Measurements from ENCODE around the gene GMDS. TPM values are rescaled to one million over a fixed set of nuclear protein-coding genes. Genes with fewer than 3 reads are reported as not detected.

Gene GMDS
- total and polyA plus RNA-seq, 2 experiments from 2014 or later: 30.1 to 36.5 TPM

DNA sequence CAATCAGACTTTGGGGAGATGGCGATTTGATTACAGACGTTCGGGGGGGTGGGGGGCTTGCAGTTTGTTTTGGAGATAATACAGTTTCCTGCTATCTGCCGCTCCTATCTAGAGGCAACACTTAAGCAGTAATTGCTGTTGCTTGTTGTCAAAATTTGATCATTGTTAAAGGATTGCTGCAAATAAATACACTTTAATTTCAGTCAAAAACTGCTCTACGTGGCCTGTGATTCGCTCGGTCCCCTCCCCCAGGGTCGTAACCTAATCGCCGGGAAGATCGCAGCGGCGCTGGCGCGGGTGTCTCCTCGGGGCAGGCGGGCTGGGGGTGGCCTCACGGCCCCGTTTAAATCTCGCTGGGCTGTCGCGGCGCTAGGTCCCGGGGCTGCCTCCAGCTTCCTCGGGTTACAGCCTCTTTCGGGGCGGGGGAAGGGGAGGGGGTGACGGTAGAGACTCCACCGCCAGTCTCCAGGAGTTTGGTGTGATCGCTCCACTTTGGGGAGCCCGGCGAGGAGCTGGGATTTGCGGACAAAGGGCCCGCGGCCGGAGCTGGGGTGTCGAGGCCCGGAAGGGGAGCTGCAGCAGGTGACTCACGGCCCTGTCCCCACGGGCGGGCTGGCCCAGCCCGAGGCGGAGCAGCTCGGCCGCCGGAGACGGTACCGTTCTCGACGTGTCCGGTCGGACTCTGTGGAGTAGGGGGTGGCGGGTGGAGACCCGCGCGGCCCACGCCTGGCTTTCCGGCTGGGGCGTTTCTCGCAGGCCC, 631.5 kb downstream of the GMDS start (continued):
- TF ChIP-seq, protein P1, sequence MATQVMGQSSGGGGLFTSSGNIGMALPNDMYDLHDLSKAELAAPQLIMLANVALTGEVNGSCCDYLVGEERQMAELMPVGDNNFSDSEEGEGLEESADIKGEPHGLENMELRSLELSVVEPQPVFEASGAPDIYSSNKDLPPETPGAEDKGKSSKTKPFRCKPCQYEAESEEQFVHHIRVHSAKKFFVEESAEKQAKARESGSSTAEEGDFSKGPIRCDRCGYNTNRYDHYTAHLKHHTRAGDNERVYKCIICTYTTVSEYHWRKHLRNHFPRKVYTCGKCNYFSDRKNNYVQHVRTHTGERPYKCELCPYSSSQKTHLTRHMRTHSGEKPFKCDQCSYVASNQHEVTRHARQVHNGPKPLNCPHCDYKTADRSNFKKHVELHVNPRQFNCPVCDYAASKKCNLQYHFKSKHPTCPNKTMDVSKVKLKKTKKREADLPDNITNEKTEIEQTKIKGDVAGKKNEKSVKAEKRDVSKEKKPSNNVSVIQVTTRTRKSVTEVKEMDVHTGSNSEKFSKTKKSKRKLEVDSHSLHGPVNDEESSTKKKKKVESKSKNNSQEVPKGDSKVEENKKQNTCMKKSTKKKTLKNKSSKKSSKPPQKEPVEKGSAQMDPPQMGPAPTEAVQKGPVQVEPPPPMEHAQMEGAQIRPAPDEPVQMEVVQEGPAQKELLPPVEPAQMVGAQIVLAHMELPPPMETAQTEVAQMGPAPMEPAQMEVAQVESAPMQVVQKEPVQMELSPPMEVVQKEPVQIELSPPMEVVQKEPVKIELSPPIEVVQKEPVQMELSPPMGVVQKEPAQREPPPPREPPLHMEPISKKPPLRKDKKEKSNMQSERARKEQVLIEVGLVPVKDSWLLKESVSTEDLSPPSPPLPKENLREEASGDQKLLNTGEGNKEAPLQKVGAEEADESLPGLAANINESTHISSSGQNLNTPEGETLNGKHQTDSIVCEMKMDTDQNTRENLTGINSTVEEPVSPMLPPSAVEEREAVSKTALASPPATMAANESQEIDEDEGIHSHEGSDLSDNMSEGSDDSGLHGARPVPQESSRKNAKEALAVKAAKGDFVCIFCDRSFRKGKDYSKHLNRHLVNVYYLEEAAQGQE (IDR thresholded peaks at IDR 0.05; ENCODE audit: unreplicated experiment): no peak
- TF ChIP-seq EZH2phosphoT487 (IDR thresholded peaks at IDR 0.05; ENCODE audit: unreplicated experiment) (no peak), NANOG (IDR thresholded peaks at IDR 0.05; ENCODE audit: borderline replicate concordance) (no peak), ZNF331 (CRISPR knock-in tag; IDR thresholded peaks at IDR 0.05; ENCODE audit: low read depth) (no peak), CTCF (conservative IDR thresholded peaks at IDR 0.05; ENCODE audit: low read depth in 2 of 2) (no peak), POLR2AphosphoS5 (IDR thresholded peaks at IDR 0.05; ENCODE audit: low read depth) (no peak)

DNA sequence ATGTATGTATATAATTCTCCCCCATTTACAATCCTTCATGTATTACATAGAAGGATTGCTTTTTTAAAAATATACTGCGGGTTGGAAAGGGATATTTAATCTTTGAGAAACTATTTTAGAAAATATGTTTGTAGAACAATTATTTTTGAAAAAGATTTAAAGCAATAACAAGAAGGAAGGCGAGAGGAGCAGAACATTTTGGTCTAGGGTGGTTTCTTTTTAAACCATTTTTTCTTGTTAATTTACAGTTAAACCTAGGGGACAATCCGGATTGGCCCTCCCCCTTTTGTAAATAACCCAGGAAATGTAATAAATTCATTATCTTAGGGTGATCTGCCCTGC, 632.1 kb downstream of the GMDS start:
- Mint-ChIP-seq H3K27ac (no peak overlapping the region), H3K27me3 (ENCODE audit: insufficient read depth, low read depth, poor library complexity) (peaks cover 81% of the 10 kb centered on the region), H3K36me3 (ENCODE audit: low read depth) (no peaks in the 10 kb centered on the region; the same call in 2 of the 3 replicates), H3K9me3 (peaks cover 11% of the 10 kb centered on the region), H3K4me3 (peak overlapping the region; percentile 52; the same call in 1 of the 3 replicates), H3K4me1 (peaks cover 30% of the 10 kb centered on the region)
- no peak overlapping the region for H2AFZ ChIP-seq
- TF ChIP-seq ZNF462 (CRISPR knock-in tag; IDR thresholded peaks at IDR 0.05) (no peak), EZH2phosphoT487 (IDR thresholded peaks at IDR 0.05; ENCODE audit: unreplicated experiment) (no peak), ZNF114 (CRISPR knock-in tag; IDR thresholded peaks at IDR 0.05) (no peak)
- TF ChIP-seq, protein P1 (IDR thresholded peaks at IDR 0.05; ENCODE audit: unreplicated experiment): no peak
- H3K9me2 ChIP-seq (ENCODE audit: insufficient read depth): no peaks in the 10 kb centered on the region
- H3K4me2 ChIP-seq: peak overlapping the region; percentile 66
- H3F3A ChIP-seq (replicated peaks; ENCODE audit: low read depth): peaks cover 22% of the 10 kb centered on the region; the same call in 1 of the 2 replicates
- ATAC-seq (no peak), DNase-seq (ENCODE audit: low spot score) (no peak)
- H3K4me3 ChIP-seq: peak overlapping the region; percentile 39
- H3K36me3 ChIP-seq (ENCODE audit: insufficient read depth): no peaks in the 10 kb centered on the region
- H4K20me1 ChIP-seq (replicated peaks; ENCODE audit: insufficient read depth): peaks cover 28% of the 10 kb centered on the region
- H3K79me2 ChIP-seq (replicated peaks; ENCODE audit: insufficient read depth): no peaks in the 10 kb centered on the region
- H3K27ac ChIP-seq (ENCODE audit: low read depth): no peak overlapping the region
- peaks cover 38% of the 10 kb centered on the region for H3K4me1 ChIP-seq (ENCODE audit: insufficient read depth)
- H3K27me3 ChIP-seq (ENCODE audit: insufficient read depth): peaks cover 97% of the 10 kb centered on the region
